Measurements from ENCODE around the gene NAE1.

- no peak for TF ChIP-seq POLR2AphosphoS5 (IDR thresholded peaks at IDR 0.05; ENCODE audit: low read depth, low read length)
- TF ChIP-seq SPI1 (IDR thresholded peaks at IDR 0.05; ENCODE audit: low read depth, low read length): no peak
- no peak for TF ChIP-seq POLR2A (IDR thresholded peaks at IDR 0.05; ENCODE audit: low read depth, low read length)
These were observed 28.6 kb downstream of the NAE1 start for GRCh38 chr16:66802159-66802558.
